ENCODE measurements around the gene ACVR1B.

Gene ACVR1B

DNA sequence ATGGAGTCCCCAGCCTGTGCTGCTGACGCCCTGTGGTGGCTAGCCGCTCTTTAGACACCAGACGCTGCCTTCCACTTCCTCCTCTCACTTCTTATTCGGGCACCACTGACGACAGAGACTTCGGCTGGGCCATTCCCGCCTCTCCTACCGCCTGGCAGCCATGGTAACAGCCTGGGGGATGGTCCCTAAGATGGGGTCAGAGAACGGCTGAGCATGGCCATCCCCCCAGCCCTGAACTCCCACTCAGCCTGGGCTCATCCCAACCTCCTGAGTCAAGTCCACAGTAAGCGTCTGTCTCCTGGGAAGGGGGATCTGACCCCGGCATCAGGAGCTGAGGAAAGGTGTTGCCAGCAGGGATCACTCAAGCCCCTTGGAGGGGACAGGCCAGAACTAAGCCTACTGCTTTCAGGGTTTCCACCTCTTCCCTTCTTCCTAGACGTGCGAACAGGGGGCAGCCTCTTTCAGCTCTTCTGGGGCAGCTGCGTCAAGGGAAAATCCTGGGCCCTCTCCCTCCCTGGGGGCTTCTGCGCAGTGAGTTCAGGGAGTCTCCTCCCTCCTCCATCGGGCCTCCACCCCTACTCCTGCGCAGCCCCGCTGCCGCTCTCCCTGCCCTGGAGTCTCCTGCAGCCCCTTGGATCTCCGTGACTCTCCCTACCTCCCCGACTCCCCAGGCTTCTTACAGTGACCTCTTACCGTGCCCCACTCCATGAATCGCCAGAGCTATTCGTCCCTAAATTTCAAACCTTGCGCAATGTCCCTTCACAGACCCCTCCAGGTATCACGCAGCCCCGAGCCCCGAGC lies 54.6 kb downstream of the ACVR1B start:
- peak; percentile 37 for DNase-seq

DNA sequence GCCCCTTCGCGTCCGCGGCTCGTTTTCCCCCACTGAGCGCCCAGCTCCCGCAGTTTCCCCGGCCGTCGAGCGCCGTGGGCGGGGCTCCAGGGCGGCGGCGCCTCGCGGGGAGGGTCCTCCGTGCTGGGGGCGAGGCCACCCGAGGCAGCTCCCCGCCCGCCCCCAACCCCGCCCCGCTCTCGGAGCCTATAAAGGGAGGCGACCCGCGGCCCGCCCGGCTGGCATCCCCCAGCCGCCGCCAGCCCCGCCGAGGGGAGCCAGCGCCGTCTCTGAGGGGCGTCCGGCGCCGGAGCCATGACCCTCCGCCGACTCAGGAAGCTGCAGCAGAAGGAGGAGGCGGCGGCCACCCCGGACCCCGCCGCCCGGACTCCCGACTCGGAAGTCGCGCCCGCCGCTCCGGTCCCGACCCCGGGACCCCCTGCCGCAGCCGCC lies 55.2 kb downstream of the ACVR1B start, which contains the start of gene TAMALIN:
Gene TAMALIN, plus strand, starts transcription at position 221 of the 432 bp plus-strand sequence. Its CDS starts 74 bp downstream, at position 295.
- DNase-seq: no peak

DNA sequence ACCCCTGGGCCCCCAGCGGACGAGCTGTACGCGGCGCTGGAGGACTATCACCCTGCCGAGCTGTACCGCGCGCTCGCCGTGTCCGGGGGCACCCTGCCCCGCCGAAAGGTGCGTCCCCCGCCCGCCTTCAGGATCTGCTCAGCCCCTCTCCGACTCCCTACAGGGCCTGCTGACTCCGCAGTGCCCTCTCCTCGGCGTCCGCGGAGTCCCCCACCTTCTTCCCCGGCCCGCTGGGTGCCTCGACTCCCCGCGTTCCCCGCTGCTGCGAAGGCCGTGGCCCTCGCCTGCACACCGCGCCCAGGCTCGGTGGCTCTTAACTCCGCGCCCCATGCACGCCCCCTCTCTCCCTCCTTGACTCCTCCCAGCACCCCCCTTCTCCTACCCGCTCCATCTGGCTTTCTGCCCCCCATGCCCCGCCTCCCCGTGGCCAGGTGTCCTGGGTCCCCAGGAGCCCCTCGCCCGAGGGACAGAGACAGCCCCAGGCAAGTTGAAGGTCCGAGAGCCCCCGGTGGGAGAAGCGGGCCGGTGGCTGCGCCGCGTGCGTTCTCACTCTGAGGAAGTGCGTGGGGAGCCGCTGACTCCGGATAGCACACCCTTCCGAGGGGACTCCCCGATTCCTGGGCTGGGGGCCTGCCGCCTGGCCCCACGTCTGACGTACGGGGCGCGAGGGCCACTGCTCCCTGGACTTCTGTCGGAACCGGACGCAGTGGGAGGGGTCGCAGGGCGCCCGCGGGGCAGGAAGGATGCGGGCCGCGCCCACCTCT lies 55.8 kb downstream of the ACVR1B start:
- DNase-seq: no peak

- DNase-seq: no peak
These were observed 56.5 kb downstream of the ACVR1B start for GRCh38 chr12:52007982-52008510.

- DNase-seq: no peak
These were observed 57.7 kb downstream of the ACVR1B start for GRCh38 chr12:52009081-52009751.

GRCh38 chr12:52010152-52010622 lies 58.7 kb downstream of the ACVR1B start:
- DNase-seq: peak; percentile 86

- DNase-seq: no peak
These were observed 59.4 kb downstream of the ACVR1B start for GRCh38 chr12:52010692-52011601.

GRCh38 chr12:52011602-52012214 lies 60.2 kb downstream of the ACVR1B start:
- DNase-seq: no peak

DNA sequence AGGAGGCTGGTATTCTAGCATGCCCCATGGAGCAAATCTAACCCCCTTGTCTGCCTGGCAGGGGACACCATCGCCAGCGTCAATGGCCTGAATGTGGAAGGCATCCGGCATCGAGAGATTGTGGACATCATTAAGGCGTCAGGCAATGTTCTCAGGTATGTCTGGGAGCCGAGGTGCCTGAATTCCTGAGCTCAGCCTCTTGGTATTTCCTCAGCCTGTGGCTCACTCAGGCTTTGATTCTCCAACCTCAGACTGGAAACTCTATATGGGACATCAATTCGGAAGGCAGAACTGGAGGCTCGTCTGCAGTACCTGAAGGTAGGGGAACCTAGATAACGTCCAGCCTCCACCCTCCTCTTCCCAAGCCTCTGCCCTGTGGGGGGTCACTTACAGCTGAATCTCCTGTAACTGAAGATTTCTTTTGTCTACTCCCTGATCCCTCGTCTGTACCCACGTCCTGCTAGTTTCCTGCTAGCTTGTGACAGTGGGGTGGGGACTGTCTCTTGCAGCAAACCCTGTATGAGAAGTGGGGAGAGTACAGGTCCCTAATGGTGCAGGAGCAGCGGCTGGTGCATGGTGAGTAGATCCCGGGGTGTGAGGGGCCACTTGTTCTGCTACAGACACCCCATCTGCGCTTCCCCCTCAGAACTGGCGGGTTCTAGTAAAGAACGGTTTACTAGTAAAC lies 62.3 kb downstream of the ACVR1B start:
- DNase-seq: no peak

- DNase-seq: no peak
These were observed 63.4 kb downstream of the ACVR1B start for GRCh38 chr12:52014567-52015530.

DNA sequence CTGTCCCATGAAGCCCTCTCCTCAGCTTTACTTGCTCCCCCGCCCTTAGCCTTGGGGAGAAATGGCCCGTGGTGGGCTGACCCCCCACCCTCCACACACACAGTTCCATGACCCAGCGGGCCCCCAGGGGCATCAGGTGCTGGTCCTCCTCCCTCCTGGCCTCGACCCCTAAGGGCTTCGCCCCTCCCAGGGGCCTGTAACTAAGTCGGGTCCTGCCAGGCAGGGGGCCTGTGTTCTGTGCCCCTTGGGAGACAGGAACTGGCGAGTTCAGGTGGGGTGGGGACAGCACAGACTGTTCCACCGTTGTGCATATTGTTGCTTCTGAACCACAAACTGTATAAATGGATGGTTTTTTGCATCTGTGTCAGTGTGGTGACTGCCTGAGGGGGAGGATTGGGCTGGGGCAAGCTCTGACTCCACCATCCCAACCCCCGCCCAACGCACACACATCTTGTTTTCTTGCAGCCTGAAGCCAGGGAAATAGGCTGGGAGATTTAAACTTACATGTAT lies 64.1 kb downstream of the ACVR1B start:
- no peak for DNase-seq

DNA sequence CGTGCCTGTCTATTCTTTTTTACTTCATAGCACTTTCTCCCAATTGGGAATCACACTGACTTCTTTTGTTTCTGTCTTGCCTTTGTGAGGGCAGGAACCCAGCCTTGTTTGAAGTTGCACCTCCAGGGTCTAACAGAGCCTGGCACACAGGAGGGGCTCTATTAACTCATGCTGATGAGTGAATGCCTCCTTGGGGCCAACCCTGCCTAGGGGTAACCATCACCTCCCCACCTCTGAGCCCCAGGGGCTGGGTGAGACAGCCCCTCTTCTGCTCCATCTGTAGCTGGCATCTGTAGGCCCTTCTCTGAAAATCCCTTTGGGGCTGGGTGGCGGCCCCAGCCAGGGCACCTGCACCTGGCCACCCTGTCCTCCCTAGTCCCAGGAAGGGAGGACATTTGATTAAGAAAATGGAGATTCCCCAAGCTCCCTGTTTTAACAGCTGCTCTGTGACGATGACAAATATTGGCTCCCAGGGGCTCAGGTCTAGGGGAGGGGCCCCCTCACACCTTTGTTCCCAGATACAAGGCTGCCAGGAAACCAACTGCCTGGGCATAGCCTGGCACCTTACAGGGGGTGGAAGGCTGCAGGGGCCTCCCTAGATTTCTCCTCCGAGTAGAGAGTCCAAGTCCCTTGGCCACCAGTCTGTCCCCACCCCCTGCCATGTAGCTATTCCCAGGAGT lies 67.1 kb downstream of the ACVR1B start:
- no peak for DNase-seq

DNA sequence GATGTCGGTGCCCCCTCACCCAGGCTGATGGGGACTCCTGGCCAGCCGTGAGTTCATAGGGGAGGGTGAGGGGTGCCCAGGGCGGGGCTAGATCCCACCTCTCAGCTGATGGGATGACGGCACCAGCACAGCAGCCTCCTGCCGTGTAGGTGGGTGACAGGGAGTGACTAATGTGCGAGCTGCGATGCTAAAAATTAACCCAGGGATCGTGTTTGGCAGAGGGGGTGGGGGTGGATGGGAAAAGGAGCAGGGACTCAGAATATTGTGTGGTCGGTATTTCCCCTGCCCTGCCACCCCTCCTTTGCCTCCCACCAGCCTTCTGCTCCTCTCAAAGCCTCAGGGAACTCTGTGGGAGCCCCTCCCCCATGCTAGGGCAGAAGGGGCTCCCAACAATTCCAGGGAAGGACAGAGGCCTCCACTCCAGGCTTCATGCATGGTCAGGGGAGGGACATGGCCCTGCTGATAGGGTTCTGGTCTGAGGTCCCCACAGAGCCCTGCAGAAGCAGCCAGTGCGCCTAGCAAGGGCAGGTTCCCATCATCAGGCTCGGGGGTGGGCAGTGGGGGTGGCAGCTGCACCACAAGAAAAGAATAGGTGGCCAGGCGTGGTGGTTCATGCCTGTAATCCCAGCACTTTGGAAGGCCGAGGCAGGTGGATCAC lies 67.7 kb downstream of the ACVR1B start:
- no peak for DNase-seq

DNA sequence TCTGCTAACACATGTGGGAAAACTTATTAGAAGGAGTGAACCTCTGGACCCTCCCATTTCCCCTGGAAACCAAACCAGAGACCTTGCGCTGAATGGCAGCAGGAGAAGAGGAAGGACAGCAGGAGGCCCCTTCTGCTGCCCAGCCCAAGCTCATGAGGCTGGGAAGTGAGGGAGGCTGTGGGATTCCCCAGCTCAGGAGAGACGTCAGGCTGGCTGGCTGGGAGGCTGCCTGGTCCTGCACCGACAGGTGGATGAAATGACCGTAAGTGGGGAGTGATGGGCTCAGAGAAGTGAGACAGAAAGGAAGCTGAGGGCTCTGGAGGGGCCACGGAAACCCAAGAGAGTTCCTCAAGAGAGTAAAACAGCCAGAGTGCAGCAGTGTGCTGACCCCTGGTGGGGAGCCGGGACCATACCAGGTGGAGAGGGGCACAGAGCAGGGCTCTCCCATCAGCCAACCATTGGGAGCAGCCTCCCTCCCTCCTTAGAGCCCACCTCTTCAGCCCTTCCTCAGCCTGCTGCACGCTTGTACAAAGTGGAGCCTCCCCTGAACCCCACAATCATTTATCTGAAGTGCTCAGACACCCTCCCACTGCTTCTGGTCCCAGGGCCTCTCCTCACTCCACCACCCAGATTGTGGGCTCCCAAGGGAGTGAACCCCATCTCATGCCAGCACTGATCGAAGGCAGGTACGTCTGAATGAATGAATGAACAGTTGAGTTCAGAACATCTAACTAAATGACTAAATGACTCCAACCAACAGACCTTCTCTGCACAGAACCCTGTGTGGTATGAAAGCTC lies 69.2 kb downstream of the ACVR1B start:
- peak; percentile 84 for DNase-seq

DNA sequence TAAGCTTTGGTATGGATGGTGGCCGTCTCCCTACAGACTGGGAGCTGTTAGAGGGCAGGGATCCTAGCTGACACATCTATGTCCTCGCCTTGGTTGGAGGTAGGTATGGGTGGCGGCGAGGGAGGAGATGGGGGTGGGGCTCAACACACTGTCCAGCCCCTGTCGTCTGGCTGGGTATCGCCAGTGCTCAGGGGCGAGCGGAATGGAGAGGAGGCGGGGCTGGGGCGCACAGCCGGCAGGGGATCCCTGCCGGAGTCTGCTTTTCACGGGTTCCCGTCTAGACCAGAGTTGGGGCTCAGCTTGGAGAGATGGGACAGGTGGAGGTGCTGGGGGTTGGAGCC lies 71.3 kb downstream of the ACVR1B start:
- peak; percentile 37 for DNase-seq

GRCh38 chr12:52023182-52023975 lies 71.9 kb downstream of the ACVR1B start:
- DNase-seq: peak; percentile 83

All from OCI-M1 (cell line).